Glomerular visceral epithelial cell (primary cell): ENCODE measurements around the gene MDFI.

Experiments
- DNase-seq: peaks from one replicate; pipeline ENCODE4 v3.0.0-alpha.2; 2016; ENCODE audit errors: extremely low spot score

Gene MDFI

GRCh38 chr6:41672816-41673703 lies 34.8 kb downstream of the MDFI start:
- DNase-seq, result no peak

- no peak for DNase-seq
Measured at GRCh38 chr6:41673704-41674000, 35.4 kb downstream of the MDFI start.

GRCh38 chr6:41674231-41675000 lies 36.1 kb downstream of the MDFI start:
- DNase-seq, result no peak

GRCh38 chr6:41675176-41675775 lies 37.0 kb downstream of the MDFI start:
- DNase-seq, result no peak

GRCh38 chr6:41675992-41676391 lies 37.7 kb downstream of the MDFI start:
- no peak for DNase-seq

- DNase-seq, result no peak
Measured at GRCh38 chr6:41676431-41676830, 38.2 kb downstream of the MDFI start.

GRCh38 chr6:41677124-41677921 lies 39.1 kb downstream of the MDFI start:
- DNase-seq, result no peak

- no peak for DNase-seq
Measured at GRCh38 chr6:41678511-41679084, 40.3 kb downstream of the MDFI start.

- no peak for DNase-seq
Measured at GRCh38 chr6:41679696-41680095, 41.4 kb downstream of the MDFI start.

- DNase-seq, result no peak
Measured at GRCh38 chr6:41680182-41680965, 42.1 kb downstream of the MDFI start.

- DNase-seq, result peak; percentile 92
Measured at GRCh38 chr6:41682056-41682477, 43.8 kb downstream of the MDFI start.

GRCh38 chr6:41682497-41683272 lies 44.4 kb downstream of the MDFI start:
- no peak for DNase-seq

GRCh38 chr6:41683273-41683522 lies 44.9 kb downstream of the MDFI start:
- DNase-seq, result no peak

GRCh38 chr6:41683523-41684310 lies 45.4 kb downstream of the MDFI start:
- peak; percentile 72 for DNase-seq

GRCh38 chr6:41684311-41685180 lies 46.3 kb downstream of the MDFI start:
- no peak for DNase-seq

GRCh38 chr6:41685641-41686380 lies 47.5 kb downstream of the MDFI start:
- DNase-seq, result no peak

- no peak for DNase-seq
Measured at GRCh38 chr6:41687501-41688175, 49.4 kb downstream of the MDFI start.
